MCF 10A (cell line): Measurements from ENCODE around the gene PPP2R2C. TPM values are rescaled to one million over a fixed set of nuclear protein-coding genes. Genes with fewer than 3 reads are reported as not detected.

Experiments used
- BruUV-seq: library from RNA; stranded (reverse); fragments of 400-500 nt; replicated peaks from 2 replicates; lab custom pipeline; 2021; lab: Mats Ljungman, UMichigan
- CTCF ChIA-PET: fragments of 300-600 bp; sonication (Branson Sonifier 250); formaldehyde crosslinking; extraction: SDS; loops from one replicate; lab custom pipeline; 2021; ENCODE audit warnings: antibody characterized with exemption, inconsistent platforms; lab: Yijun Ruan, JAX
- POLR2A ChIA-PET: fragments of 300-600, 350-650 bp; sonication (Branson Sonifier 250); formaldehyde crosslinking; extraction: SDS; loops from one replicate; lab custom pipeline; 2020; ENCODE audit warnings: antibody characterized with exemption, inconsistent platforms; lab: Yijun Ruan, JAX
- DNase-seq: peaks from one replicate; pipeline ENCODE4 v3.0.0-alpha.2; 2018; ENCODE audit not compliant: unreplicated experiment
- H3K27ac Mint-ChIP-seq: one replicate; pipeline ENCODE4 v1.8.0; 2022; ENCODE audit warnings: mild to moderate bottlenecking, low read depth, mixed read lengths; ENCODE audit not compliant: unreplicated experiment
- H3K27me3 Mint-ChIP-seq: one replicate; pipeline ENCODE4 v1.8.0; 2022; ENCODE audit warnings: mixed read lengths; ENCODE audit not compliant: insufficient read depth, unreplicated experiment
- H3K36me3 Mint-ChIP-seq: one replicate; pipeline ENCODE4 v1.8.0; 2022; ENCODE audit warnings: mild to moderate bottlenecking, moderate library complexity, mixed read lengths; ENCODE audit not compliant: insufficient read depth, unreplicated experiment
- H3K4me1 Mint-ChIP-seq: one replicate; pipeline ENCODE4 v1.8.0; 2022; ENCODE audit warnings: mixed read lengths; ENCODE audit not compliant: insufficient read depth, unreplicated experiment
- H3K4me3 Mint-ChIP-seq: one replicate; pipeline ENCODE4 v1.8.0; 2022; ENCODE audit warnings: mild to moderate bottlenecking, moderate library complexity, mixed read lengths; ENCODE audit not compliant: unreplicated experiment
- H3K9me3 Mint-ChIP-seq: one replicate; pipeline ENCODE4 v1.8.0; 2022; ENCODE audit warnings: mixed read lengths; ENCODE audit not compliant: unreplicated experiment
- CTCF ChIP-seq: fragments of 200-600 bp; IDR thresholded peaks from one replicate; pipeline ENCODE4 v1.8.0; 2022; ENCODE audit warnings: antibody characterized with exemption, mild to moderate bottlenecking; ENCODE audit not compliant: unreplicated experiment
- intact Hi-C: fragments of 100-400 bp; cut with micrococcal nuclease; formaldehyde crosslinking; loops from 2 replicates; pipeline ENCODE4 v1.14.1; 2022
- total RNA-seq: library from RNA; stranded (reverse); gene quantifications from 2 replicates; pipeline ENCODE4 v1.2.3, GENCODE V29; 2022

PPP2R2C gene
- total RNA-seq, 1 experiment from 2014 or later: 3.6 TPM

GRCh38 chr4:6343939-6344408 lies 128.4 kb downstream of the PPP2R2C start:
- intact Hi-C loops: loop anchor here (1.0 to 5.0 kb wide), 2 partner anchors 202 to 738 kb away; no protein-coding TSS in a partner anchor
- peaks cover 1% of the 10 kb centered on the region for H3K27me3 Mint-ChIP-seq
- TF ChIP-seq CTCF: peak; percentile 43
- peak overlapping the region; percentile 19 for H3K4me3 Mint-ChIP-seq
- POLR2A ChIA-PET: interaction anchor here (0.6 to 1.8 kb wide), 6 partner anchors 9 to 884 kb away, joined by 3 read pairs; no protein-coding TSS in a partner anchor
- CTCF ChIA-PET: interaction anchor here (0.6 to 6.0 kb wide), 13 partner anchors 12 to 988 kb away, joined by 3 to 53 read pairs (median 5); no protein-coding TSS in a partner anchor
- BruUV-seq: no TSS peak
- H3K4me1 Mint-ChIP-seq: peaks cover 8% of the 10 kb centered on the region
- H3K9me3 Mint-ChIP-seq: no peaks in the 10 kb centered on the region
- peak; percentile 84 for DNase-seq
- peak overlapping the region; percentile 39 for H3K27ac Mint-ChIP-seq
- no peaks in the 10 kb centered on the region for H3K36me3 Mint-ChIP-seq

- POLR2A ChIA-PET: interaction anchor here (0.7 to 1.8 kb wide), 4 partner anchors 8 to 714 kb away, joined by 3 to 4 read pairs (median 3); no protein-coding TSS in a partner anchor
- no peaks in the 10 kb centered on the region for H3K9me3 Mint-ChIP-seq
- no TSS peak for BruUV-seq
- no peak for TF ChIP-seq CTCF
- H3K27me3 Mint-ChIP-seq: peaks cover 11% of the 10 kb centered on the region
- intact Hi-C loops: loop anchor here (5.0 kb wide), 1 partner anchor 740 kb away; no protein-coding TSS in a partner anchor
- H3K27ac Mint-ChIP-seq: no peak overlapping the region
- H3K36me3 Mint-ChIP-seq: no peaks in the 10 kb centered on the region
- DNase-seq: no peak
- no peak overlapping the region for H3K4me3 Mint-ChIP-seq
- CTCF ChIA-PET: interaction anchor here (0.6 to 6.0 kb wide), 15 partner anchors 11 to 739 kb away, joined by 3 to 53 read pairs (median 5); no protein-coding TSS in a partner anchor
- H3K4me1 Mint-ChIP-seq: peaks cover 8% of the 10 kb centered on the region
Observed at GRCh38 chr4:6342530-6343293, 129.7 kb downstream of the PPP2R2C start.

GRCh38 chr4:6341696-6342095 lies 130.7 kb downstream of the PPP2R2C start:
- DNase-seq: no peak
- CTCF ChIA-PET: interaction anchor here (0.9 to 6.0 kb wide), 6 partner anchors 10 to 344 kb away, joined by 3 to 53 read pairs (median 12); no protein-coding TSS in a partner anchor
- no TSS peak for BruUV-seq
- H3K27ac Mint-ChIP-seq: no peak overlapping the region
- no peak overlapping the region for H3K4me3 Mint-ChIP-seq
- H3K36me3 Mint-ChIP-seq: no peaks in the 10 kb centered on the region
- no peak for TF ChIP-seq CTCF
- POLR2A ChIA-PET: no interaction called here
- intact Hi-C loops: loop anchor here (5.0 kb wide), 1 partner anchor 741 kb away; no protein-coding TSS in a partner anchor
- peaks cover 11% of the 10 kb centered on the region for H3K27me3 Mint-ChIP-seq
- no peaks in the 10 kb centered on the region for H3K9me3 Mint-ChIP-seq
- H3K4me1 Mint-ChIP-seq: peaks cover 8% of the 10 kb centered on the region
